ENCODE measurements around the gene CCBE1. TPM values are rescaled to one million over a fixed set of nuclear protein-coding genes. Genes with fewer than 3 reads are reported as not detected.

CCBE1 gene
- total RNA-seq, 2 experiments from 2014 or later: not detected

DNA sequence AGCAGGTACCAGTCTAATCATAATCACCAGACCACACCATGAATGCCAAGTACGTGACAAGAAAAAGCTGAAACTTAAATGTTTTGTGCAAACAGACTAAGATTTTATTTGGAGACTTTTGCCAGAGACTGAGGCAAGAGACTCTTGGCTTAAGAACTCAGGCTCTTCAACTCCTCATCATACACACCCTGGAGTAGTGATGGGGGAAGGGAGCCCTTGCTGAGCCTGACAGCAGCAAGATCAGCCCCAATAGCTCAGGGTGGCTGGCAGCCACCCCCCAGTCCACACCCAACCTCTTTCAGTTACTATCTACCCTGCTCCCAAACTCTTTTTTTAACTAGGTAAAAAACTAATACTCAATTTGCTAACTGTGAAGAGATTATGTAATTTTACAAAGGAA lies 114.8 kb downstream of the CCBE1 start:
- TF ChIP-seq, protein P1, sequence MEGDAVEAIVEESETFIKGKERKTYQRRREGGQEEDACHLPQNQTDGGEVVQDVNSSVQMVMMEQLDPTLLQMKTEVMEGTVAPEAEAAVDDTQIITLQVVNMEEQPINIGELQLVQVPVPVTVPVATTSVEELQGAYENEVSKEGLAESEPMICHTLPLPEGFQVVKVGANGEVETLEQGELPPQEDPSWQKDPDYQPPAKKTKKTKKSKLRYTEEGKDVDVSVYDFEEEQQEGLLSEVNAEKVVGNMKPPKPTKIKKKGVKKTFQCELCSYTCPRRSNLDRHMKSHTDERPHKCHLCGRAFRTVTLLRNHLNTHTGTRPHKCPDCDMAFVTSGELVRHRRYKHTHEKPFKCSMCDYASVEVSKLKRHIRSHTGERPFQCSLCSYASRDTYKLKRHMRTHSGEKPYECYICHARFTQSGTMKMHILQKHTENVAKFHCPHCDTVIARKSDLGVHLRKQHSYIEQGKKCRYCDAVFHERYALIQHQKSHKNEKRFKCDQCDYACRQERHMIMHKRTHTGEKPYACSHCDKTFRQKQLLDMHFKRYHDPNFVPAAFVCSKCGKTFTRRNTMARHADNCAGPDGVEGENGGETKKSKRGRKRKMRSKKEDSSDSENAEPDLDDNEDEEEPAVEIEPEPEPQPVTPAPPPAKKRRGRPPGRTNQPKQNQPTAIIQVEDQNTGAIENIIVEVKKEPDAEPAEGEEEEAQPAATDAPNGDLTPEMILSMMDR (IDR thresholded peaks at IDR 0.05): no peak
- peaks cover 2% of the 10 kb centered on the region for H3K27me3 Mint-ChIP-seq
- no peaks in the 10 kb centered on the region for H3K36me3 Mint-ChIP-seq (ENCODE audit: low read depth)
- POLR2A ChIA-PET: no interaction called here
- CTCF ChIA-PET: interaction anchor here (1.0 kb wide), 1 partner anchor 115 kb away, joined by 3 read pairs; the partner anchor contains the start of gene CCBE1
- H3K9me3 Mint-ChIP-seq: no peaks in the 10 kb centered on the region
- no peak overlapping the region for H3K27ac Mint-ChIP-seq
- no peak overlapping the region for H3K4me3 Mint-ChIP-seq
- DNase-seq (no peak), ATAC-seq (no peak)
- intact Hi-C loops (cut with micrococcal nuclease): no loop called here
- no peaks in the 10 kb centered on the region for H3K4me1 Mint-ChIP-seq (ENCODE audit: low read depth)

DNA sequence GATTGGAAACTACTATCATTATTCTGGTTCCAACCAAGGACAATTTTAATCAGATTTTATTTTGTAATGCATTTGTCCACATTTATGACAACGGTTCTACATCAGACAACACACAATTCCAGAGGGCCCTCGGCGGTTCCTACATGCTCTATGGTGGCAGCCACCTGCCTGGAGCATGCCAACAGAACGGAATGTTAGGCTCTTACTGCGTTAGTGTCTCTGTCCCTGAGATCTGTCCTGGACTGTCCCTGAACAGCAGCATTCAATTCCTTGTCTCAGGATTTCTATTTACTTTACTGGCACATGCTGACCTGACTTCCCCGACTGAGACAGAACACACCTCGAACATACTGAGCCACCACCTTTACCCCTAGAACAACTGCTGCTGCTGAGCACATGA lies 117.7 kb downstream of the CCBE1 start:
- H3K36me3 Mint-ChIP-seq (ENCODE audit: low read depth): no peaks in the 10 kb centered on the region
- H3K27ac Mint-ChIP-seq: no peak overlapping the region
- intact Hi-C loops (cut with micrococcal nuclease): no loop called here
- no peak for ATAC-seq
- H3K4me1 Mint-ChIP-seq (ENCODE audit: low read depth): no peaks in the 10 kb centered on the region
- POLR2A ChIA-PET: interaction anchor here (1.0 kb wide), 1 partner anchor 11 kb away, joined by 3 read pairs; no protein-coding TSS in a partner anchor
- H3K9me3 Mint-ChIP-seq: no peaks in the 10 kb centered on the region
- H3K27me3 Mint-ChIP-seq: no peaks in the 10 kb centered on the region
- CTCF ChIA-PET: no interaction called here
- H3K4me3 Mint-ChIP-seq: no peak overlapping the region
- no peak for DNase-seq
- TF ChIP-seq, protein P1 (IDR thresholded peaks at IDR 0.05): no peak

DNA sequence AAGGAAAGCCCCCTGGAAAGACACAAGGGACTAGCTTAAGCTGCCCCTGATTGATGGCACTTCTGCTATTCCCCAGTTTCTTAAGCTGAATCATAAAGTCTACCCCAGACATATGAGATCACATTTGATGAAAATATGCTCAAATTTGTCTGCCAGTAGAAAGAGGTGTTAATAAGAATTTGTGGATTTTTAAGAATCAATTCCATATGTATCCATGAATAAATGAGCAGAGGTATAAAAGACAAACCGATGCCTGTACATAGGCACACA lies 119.9 kb downstream of the CCBE1 start:
- DNase-seq: no peak
- Mint-ChIP-seq H3K27me3 (peaks cover 3% of the 10 kb centered on the region), H3K36me3 (ENCODE audit: low read depth) (no peaks in the 10 kb centered on the region), H3K4me1 (ENCODE audit: low read depth) (no peaks in the 10 kb centered on the region), H3K4me3 (no peak overlapping the region), H3K9me3 (no peaks in the 10 kb centered on the region), H3K27ac (no peak overlapping the region)
- TF ChIP-seq, protein P1 (IDR thresholded peaks at IDR 0.05): no peak
- POLR2A ChIA-PET: no interaction called here
- intact Hi-C loops (cut with micrococcal nuclease): no loop called here
- CTCF ChIA-PET: no interaction called here
- ATAC-seq: no peak

DNA sequence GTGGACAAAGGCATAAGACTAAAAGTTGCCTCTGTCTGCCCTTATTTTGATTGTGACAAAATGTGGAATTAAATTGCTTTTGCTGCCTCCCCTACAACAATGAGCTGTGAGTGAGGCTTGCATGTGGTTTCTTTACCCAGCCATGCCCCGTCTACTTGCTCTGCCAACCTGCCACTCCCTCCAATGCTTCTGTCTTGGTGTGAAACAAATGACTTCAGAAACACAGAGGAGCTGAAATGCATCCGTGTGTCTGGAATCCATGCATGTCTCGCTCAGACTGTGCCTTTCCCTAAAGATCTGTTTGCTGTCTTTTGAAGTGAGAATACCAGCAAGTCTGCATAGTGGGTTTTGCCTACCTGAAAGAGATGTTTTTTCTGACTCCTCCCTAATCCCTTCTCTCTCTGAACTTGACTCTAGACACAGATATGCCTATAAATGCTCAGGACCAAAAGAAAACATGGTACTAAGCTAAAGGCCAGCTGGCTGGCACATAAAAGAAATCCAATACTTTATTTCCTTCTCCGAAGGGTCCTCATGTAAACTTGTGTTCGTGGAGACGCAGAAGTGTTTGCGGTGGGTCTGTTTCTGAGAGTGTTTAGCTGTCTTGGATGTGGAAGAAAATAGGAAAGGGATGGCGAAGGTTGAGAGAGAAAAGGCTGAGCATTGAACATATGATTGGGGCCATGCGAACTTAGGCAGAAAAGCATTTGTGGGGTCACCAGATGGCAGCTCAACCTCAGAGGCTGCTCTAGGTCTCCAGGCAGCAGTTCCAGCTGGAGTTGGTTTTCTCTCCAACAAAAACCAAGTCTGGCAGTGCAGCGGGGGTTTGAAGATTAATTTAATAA lies 120.5 kb downstream of the CCBE1 start:
- intact Hi-C loops (cut with micrococcal nuclease): no loop called here
- no peaks in the 10 kb centered on the region for H3K9me3 Mint-ChIP-seq
- H3K27ac Mint-ChIP-seq: no peak overlapping the region
- DNase-seq (no peak), ATAC-seq (no peak)
- H3K4me1 Mint-ChIP-seq (ENCODE audit: low read depth): no peaks in the 10 kb centered on the region
- H3K36me3 Mint-ChIP-seq (ENCODE audit: low read depth): no peaks in the 10 kb centered on the region
- TF ChIP-seq, protein P1 (IDR thresholded peaks at IDR 0.05): no peak
- POLR2A ChIA-PET: no interaction called here
- H3K4me3 Mint-ChIP-seq: no peak overlapping the region
- peaks cover 4% of the 10 kb centered on the region for H3K27me3 Mint-ChIP-seq
- CTCF ChIA-PET: no interaction called here

DNA sequence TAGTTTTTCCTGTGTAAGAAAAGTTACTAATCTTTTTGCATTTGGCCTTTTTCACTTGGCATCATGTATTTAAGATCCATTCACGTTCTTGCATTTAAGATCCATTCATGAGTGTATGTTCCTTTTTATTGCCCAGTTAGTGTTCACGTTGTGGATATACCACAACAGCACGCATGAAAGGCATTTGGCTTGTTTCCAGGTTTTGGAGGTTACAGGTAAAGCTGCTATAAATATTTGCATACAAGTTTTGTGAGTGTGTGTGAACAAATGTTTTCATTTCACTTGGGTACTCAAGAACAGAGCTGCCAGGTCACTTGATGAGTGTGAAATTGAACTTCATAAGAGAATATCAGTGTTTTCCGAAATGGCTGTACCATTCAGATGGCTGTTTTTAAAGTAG lies 121.2 kb downstream of the CCBE1 start:
- TF ChIP-seq, protein P1 (IDR thresholded peaks at IDR 0.05): no peak
- DNase-seq: no peak
- Mint-ChIP-seq H3K36me3 (ENCODE audit: low read depth) (no peaks in the 10 kb centered on the region), H3K9me3 (no peaks in the 10 kb centered on the region), H3K27me3 (peaks cover 4% of the 10 kb centered on the region), H3K27ac (no peak overlapping the region), H3K4me1 (ENCODE audit: low read depth) (no peaks in the 10 kb centered on the region), H3K4me3 (no peak overlapping the region)
- CTCF ChIA-PET: no interaction called here
- POLR2A ChIA-PET: no interaction called here
- no peak for ATAC-seq
- intact Hi-C loops (cut with micrococcal nuclease): no loop called here

Measured in activated CD8-positive, alpha-beta T cell treated with anti-CD3 and anti-CD28 coated beads for 36 hours (primary cell).